H9 (cell line): ENCODE results near the gene DMBT1. TPM values are rescaled to one million over a fixed set of nuclear protein-coding genes. Genes with fewer than 3 reads are reported as not detected.

ENCODE experiments used
- DNase-seq: peaks from one replicate; pipeline ENCODE4 v3.0.0-alpha.2; 2017
- H2AFZ ChIP-seq: one replicate; pipeline ENCODE4 v1.6.1; 2013; ENCODE audit warnings: mild to moderate bottlenecking, low read length, control low read depth, moderate library complexity
- H2AK5ac ChIP-seq: 2 replicates; pipeline ENCODE4 v1.6.1; 2013; ENCODE audit warnings: low read length, control low read depth, mixed read lengths; ENCODE audit not compliant: insufficient read length
- H2BK120ac ChIP-seq: one replicate; pipeline ENCODE4 v1.6.1; 2013; ENCODE audit warnings: low read depth, mild to moderate bottlenecking, low read length, control low read depth, inconsistent platforms; ENCODE audit not compliant: poor library complexity, severe bottlenecking
- H2BK12ac ChIP-seq: 2 replicates; pipeline ENCODE4 v1.6.1; 2013; ENCODE audit warnings: low read length, control low read depth, mixed read lengths, low read depth; ENCODE audit not compliant: insufficient read length
- H2BK15ac ChIP-seq: 2 replicates; pipeline ENCODE4 v1.6.1; 2013; ENCODE audit warnings: low read depth, low read length, control low read depth
- H2BK20ac ChIP-seq: one replicate; pipeline ENCODE4 v1.6.1; 2013; ENCODE audit warnings: low read depth, mild to moderate bottlenecking, low read length, control low read depth, inconsistent platforms; ENCODE audit not compliant: poor library complexity, severe bottlenecking
- H2BK5ac ChIP-seq: 2 replicates; pipeline ENCODE4 v1.6.1; 2013; ENCODE audit warnings: low read length, control low read depth, mixed read lengths; ENCODE audit not compliant: insufficient read length
- H3K14ac ChIP-seq: 2 replicates; pipeline ENCODE4 v1.6.1; 2013; ENCODE audit warnings: low read length, control low read depth; ENCODE audit not compliant: insufficient read depth
- H3K18ac ChIP-seq: 2 replicates; pipeline ENCODE4 v1.6.1; 2013; ENCODE audit warnings: low read depth, mild to moderate bottlenecking, mixed read lengths, low read length, control low read depth; ENCODE audit not compliant: insufficient read length
- H3K23ac ChIP-seq: 2 replicates; pipeline ENCODE4 v1.6.1; 2013; ENCODE audit warnings: low read length, control low read depth, mixed read lengths, low read depth; ENCODE audit not compliant: insufficient read length
- H3K23me2 ChIP-seq: 2 replicates; pipeline ENCODE4 v1.6.1; 2013; ENCODE audit warnings: low read depth, mild to moderate bottlenecking, mixed read lengths, low read length, control low read depth; ENCODE audit not compliant: insufficient read length, poor library complexity, severe bottlenecking
- H3K27ac ChIP-seq: 2 replicates; pipeline ENCODE4 v1.5.1; 2013; ENCODE audit warnings: low read length, control low read depth, mixed read lengths, low read depth; ENCODE audit not compliant: insufficient read length
- H3K27me3 ChIP-seq: 2 replicates; pipeline ENCODE4 v1.6.1; 2013; ENCODE audit warnings: low read length, control low read depth, inconsistent platforms; ENCODE audit not compliant: insufficient read depth
- H3K4ac ChIP-seq: 2 replicates; pipeline ENCODE4 v1.6.1; 2013; ENCODE audit warnings: low read depth, mild to moderate bottlenecking, control low read depth, inconsistent platforms, low read length, moderate library complexity
- H3K4me1 ChIP-seq: 2 replicates; pipeline ENCODE4 v1.6.1; 2013; ENCODE audit warnings: low read length, control low read depth, inconsistent platforms; ENCODE audit not compliant: insufficient read depth
- H3K4me2 ChIP-seq: 2 replicates; pipeline ENCODE4 v1.6.1; 2013; ENCODE audit warnings: low read length, control low read depth, mixed read lengths; ENCODE audit not compliant: insufficient read length, insufficient read depth
- H3K56ac ChIP-seq: 2 replicates; pipeline ENCODE4 v1.6.1; 2013; ENCODE audit warnings: low read depth, mild to moderate bottlenecking, mixed read lengths, low read length, control low read depth; ENCODE audit not compliant: insufficient read length
- H3K79me1 ChIP-seq: 2 replicates; pipeline ENCODE4 v1.6.1; 2013; ENCODE audit warnings: low read depth, mild to moderate bottlenecking, moderate library complexity, low read length, control low read depth, inconsistent platforms; ENCODE audit not compliant: insufficient read depth, poor library complexity, severe bottlenecking
- H3K79me2 ChIP-seq: 2 replicates; pipeline ENCODE4 v1.6.1; 2013; ENCODE audit warnings: low read length, control low read depth, inconsistent platforms; ENCODE audit not compliant: insufficient read depth
- H3K9ac ChIP-seq: 2 replicates; pipeline ENCODE4 v1.6.1; 2013; ENCODE audit warnings: low read length, control low read depth, mixed read lengths; ENCODE audit not compliant: insufficient read length; ENCODE audit errors: extremely low read depth
- H3K9me3 ChIP-seq: one replicate; pipeline ENCODE4 v1.6.1; 2013; ENCODE audit warnings: low read depth, low read length, inconsistent platforms; ENCODE audit not compliant: control insufficient read depth
- H3T11ph ChIP-seq: one replicate; pipeline ENCODE4 v1.6.1; 2013; ENCODE audit warnings: mild to moderate bottlenecking, low read length, control low read depth, inconsistent platforms
- H4K20me1 ChIP-seq: one replicate; pipeline ENCODE4 v1.6.1; 2013; ENCODE audit not compliant: control insufficient read depth, insufficient read length, insufficient read depth
- H4K5ac ChIP-seq: 2 replicates; pipeline ENCODE4 v1.6.1; 2013; ENCODE audit warnings: low read depth, mild to moderate bottlenecking, mixed read lengths, low read length, control low read depth; ENCODE audit not compliant: insufficient read length
- H4K8ac ChIP-seq: replicated peaks from 2 replicates; pipeline ENCODE4 v1.6.1; 2013; ENCODE audit warnings: low read length, control low read depth, mixed read lengths, low read depth; ENCODE audit not compliant: insufficient read length
- H4K91ac ChIP-seq: 2 replicates; pipeline ENCODE4 v1.6.1; 2013; ENCODE audit warnings: low read depth, mild to moderate bottlenecking, moderate library complexity, mixed read lengths, low read length, control low read depth; ENCODE audit not compliant: insufficient read length
- H3K27ac Mint-ChIP-seq, 3 experiments: 2 replicates in 2 of 3; 3 replicates in 1 of 3; pipeline ENCODE4 v1.8.0; 2020 to 2021; ENCODE audit warnings: mixed read lengths in 3 of 3, mild to moderate bottlenecking in 1 of 3, moderate library complexity in 1 of 3
- H3K27me3 Mint-ChIP-seq: 2 replicates; pipeline ENCODE4 v1.8.0; 2021; ENCODE audit warnings: low read depth, mild to moderate bottlenecking, moderate library complexity, mixed read lengths
- H3K36me3 Mint-ChIP-seq, 3 experiments: 2 replicates in 2 of 3; 3 replicates in 1 of 3; pipeline ENCODE4 v1.8.0; 2020 to 2021; ENCODE audit warnings: low read depth in 3 of 3, mixed read lengths in 3 of 3; ENCODE audit not compliant: insufficient read depth in 1 of 3
- H3K4me1 Mint-ChIP-seq, 2 experiments: 2 replicates each; pipeline ENCODE4 v1.8.0; 2020; ENCODE audit warnings: mixed read lengths in 2 of 2
- H3K4me3 Mint-ChIP-seq, 2 experiments: 2 replicates in 1 of 2; 3 replicates in 1 of 2; pipeline ENCODE4 v1.8.0; 2020 to 2021; ENCODE audit warnings: mild to moderate bottlenecking in 2 of 2, mixed read lengths in 2 of 2, moderate library complexity in 1 of 2
- H3K9me3 Mint-ChIP-seq, 2 experiments: 2 replicates in 1 of 2; 3 replicates in 1 of 2; pipeline ENCODE4 v1.8.0; 2020; ENCODE audit warnings: mild to moderate bottlenecking in 2 of 2, mixed read lengths in 2 of 2, moderate library complexity in 1 of 2
- WGBS: extraction: QIAGEN DNeasy Blood & Tissue Kit; methylation state at CpG from one replicate; pipeline ENCODE4 v1.1.7; 2013; ENCODE audit warnings: missing lambda C conversion rate, low lambda C conversion rate, mixed read lengths; ENCODE audit not compliant: insufficient read length; ENCODE audit errors: extremely low coverage; 5-methylcytosine and 5-hydroxymethylcytosine counted together
- total RNA-seq: library from RNA; stranded (reverse); gene quantifications from 2 replicates; pipeline ENCODE4 v1.2.1, GENCODE V29; 2021
- TF ChIP-seq, protein P1 (sequence below): fragments of 200-600 bp; sonication (generic); conservative IDR thresholded peaks from 3 replicates; pipeline ENCODE4 v1.8.0; 2021; ENCODE audit warnings: antibody characterized with exemption, mild to moderate bottlenecking

DMBT1 gene
- total RNA-seq, 1 experiment from 2014 or later, result 0.04 TPM

- H3K4me2 ChIP-seq, result no peak overlapping the region
- Mint-ChIP-seq H3K27ac (no peak overlapping the region; a peak in 1 of 7 replicates), H3K9me3 (no peaks in the 10 kb centered on the region), H3K27me3 (no peaks in the 10 kb centered on the region), H3K4me3 (no peak overlapping the region), H3K4me1 (no peaks in the 10 kb centered on the region), H3K36me3 (no peaks in the 10 kb centered on the region)
- H2BK12ac ChIP-seq, result no peak overlapping the region
- no peak overlapping the region for H2BK120ac ChIP-seq
- no peaks in the 10 kb centered on the region for H3K4me1 ChIP-seq
- no peaks in the 10 kb centered on the region for H3K27me3 ChIP-seq
- H4K5ac ChIP-seq, result no peak overlapping the region
- no peak overlapping the region for H3K14ac ChIP-seq
- no peak overlapping the region for H4K91ac ChIP-seq
- no peak overlapping the region for H4K8ac ChIP-seq
- no peak overlapping the region for H3K23ac ChIP-seq
- H3K23me2 ChIP-seq, result no peaks in the 10 kb centered on the region
- H3K79me1 ChIP-seq, result no peaks in the 10 kb centered on the region
- H3K9ac ChIP-seq, result no peak overlapping the region
- H3T11ph ChIP-seq, result no peak overlapping the region
- no peak overlapping the region for H3K27ac ChIP-seq
- H3K18ac ChIP-seq, result no peak overlapping the region
- H3K4ac ChIP-seq, result no peak overlapping the region
- no peak overlapping the region for H3K56ac ChIP-seq
- H2AFZ ChIP-seq, result no peak overlapping the region
- H2AK5ac ChIP-seq, result no peak overlapping the region
- no peaks in the 10 kb centered on the region for H4K20me1 ChIP-seq
- H2BK5ac ChIP-seq, result no peak overlapping the region
- H3K79me2 ChIP-seq, result no peaks in the 10 kb centered on the region
- TF ChIP-seq, protein P1, sequence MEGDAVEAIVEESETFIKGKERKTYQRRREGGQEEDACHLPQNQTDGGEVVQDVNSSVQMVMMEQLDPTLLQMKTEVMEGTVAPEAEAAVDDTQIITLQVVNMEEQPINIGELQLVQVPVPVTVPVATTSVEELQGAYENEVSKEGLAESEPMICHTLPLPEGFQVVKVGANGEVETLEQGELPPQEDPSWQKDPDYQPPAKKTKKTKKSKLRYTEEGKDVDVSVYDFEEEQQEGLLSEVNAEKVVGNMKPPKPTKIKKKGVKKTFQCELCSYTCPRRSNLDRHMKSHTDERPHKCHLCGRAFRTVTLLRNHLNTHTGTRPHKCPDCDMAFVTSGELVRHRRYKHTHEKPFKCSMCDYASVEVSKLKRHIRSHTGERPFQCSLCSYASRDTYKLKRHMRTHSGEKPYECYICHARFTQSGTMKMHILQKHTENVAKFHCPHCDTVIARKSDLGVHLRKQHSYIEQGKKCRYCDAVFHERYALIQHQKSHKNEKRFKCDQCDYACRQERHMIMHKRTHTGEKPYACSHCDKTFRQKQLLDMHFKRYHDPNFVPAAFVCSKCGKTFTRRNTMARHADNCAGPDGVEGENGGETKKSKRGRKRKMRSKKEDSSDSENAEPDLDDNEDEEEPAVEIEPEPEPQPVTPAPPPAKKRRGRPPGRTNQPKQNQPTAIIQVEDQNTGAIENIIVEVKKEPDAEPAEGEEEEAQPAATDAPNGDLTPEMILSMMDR, result no peak
- no peak for DNase-seq
- WGBS, result no CpG with 5 or more reads among the region's 8 CpGs
- no peak overlapping the region for H2BK20ac ChIP-seq
- H3K9me3 ChIP-seq, result no peaks in the 10 kb centered on the region
- no peak overlapping the region for H2BK15ac ChIP-seq
Observed at GRCh38 chr10:122544493-122544892, 16.1 kb upstream of the DMBT1 start.
